ENCODE measurements around the gene GCGR.
A peak's percentile ranks its signal among the peaks of the same experiment; 100 is the strongest.
"Not testable (repeated sequence)": the region's sequence is repeated elsewhere in the genome, so short reads cannot be mapped to it uniquely, and the experiment has no call there.

GCGR gene

DNA sequence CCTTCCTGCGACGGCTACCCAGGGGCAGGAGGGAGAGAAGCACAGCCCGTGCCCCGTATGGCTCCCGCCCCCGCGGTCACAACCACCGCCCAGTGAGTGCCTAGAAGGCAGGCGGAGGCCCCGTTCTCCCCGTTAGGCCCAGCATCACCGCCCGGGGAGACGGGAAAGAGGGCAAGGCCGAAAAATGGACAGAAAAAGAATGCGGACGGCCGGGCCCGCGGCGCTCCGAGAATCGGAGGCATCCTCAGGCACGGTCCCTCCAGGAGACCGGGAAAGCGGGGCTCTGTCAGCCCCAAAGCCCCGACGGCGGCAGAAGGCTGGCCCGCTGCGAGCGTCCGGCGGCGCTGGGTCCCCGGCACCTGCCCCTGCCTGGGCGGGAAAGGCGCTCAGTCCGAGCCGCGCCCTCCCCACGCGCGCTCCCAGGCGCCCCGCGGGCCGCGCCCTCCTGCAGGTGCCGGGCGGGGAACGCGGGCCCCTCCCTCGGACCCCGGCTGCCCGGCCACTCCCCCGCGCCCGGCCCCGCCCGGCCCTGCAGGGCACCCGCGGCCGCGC, 28.7 kb downstream of the GCGR start:
- DNase-seq (ENCODE audit: low spot score) = no peak

DNA sequence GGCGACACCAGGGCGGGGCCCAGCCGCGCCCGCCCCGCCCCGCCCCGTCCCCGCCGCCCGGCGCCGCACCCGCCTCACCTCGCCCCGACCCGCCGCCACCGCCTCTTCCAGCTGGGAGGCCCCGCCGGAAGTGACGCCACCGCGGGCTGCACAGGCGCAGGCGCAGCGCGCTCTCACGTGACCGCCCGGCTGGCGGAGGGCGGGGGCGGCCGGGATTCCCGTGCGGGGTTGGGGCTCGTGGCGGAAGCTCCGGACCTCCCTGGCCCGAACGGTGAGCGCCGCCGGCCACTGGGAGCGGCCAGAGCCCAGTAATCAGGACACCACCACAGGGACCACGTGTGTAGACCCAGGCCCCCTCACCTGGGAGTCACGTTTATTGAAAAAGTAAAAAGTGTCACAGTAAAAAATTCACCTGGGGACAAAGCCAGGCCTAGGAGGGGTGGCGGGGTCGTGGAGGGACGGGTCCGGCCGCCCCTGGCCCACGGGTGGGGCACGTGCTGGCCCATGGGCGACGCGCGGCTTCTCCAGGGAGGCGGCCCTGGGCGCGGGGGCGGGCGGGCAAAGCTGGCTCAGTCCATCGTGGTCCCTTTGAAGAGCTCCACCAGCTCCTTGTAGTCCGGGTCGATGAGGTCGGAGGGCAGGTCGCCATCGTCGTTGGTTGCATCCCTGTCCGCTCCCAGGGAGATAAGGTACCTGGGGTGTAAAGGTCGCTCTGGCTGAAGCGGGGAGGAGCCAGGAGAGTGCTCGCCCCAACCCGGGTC, 29.4 kb downstream of the GCGR start, which contains the start of gene MCRIP1:
Gene MCRIP1, minus strand, starts transcription at position 132 of the 761 bp plus-strand sequence. CDS start 8,785 bp downstream, outside the sequence.
- peak; percentile 100 for DNase-seq (ENCODE audit: low spot score)

DNA sequence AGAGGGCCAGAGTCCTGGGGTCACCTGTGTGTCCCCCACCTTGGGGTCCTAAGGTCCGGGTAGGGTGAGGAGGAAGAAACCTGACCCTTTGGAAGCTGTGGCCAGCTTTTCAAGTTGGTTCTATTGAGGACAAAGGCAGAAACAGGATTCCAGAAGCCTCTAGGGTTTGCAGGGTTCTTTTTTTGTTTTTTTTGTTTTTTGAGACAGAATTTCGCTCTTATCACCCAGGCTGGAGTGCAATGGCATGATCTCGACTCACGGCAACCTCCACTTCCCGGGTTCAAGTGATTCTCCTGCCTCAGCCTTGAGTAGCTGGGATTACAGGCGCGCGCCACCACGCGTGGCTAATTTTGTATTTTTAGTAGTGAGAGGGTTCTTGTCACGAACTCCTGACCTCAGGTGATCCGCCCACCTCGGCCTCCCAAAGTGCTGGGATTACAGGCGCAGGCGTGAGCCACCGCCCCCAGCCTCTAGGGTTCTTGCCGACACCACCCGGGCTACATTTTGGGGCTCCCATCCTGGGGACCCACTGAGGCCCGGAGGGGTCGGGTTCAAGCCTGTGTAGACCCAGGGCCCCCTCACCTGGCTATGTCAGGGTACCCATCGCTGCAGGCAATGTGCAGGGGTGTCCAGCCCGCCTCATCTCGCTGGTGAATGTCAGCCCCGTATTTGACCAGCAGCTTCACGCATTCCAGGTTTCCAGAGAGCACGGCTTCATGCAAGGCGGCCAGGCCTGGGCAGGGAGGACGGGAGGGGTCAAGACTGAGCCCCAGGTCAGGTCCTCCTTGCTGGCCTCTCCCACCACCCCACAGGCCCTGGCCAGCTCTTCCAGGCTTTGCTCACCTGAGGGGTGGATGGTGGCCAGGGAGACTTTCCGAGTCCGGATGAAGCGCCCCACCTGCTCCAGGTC, 30.2 kb downstream of the GCGR start:
- no peak for DNase-seq (ENCODE audit: low spot score)

DNA sequence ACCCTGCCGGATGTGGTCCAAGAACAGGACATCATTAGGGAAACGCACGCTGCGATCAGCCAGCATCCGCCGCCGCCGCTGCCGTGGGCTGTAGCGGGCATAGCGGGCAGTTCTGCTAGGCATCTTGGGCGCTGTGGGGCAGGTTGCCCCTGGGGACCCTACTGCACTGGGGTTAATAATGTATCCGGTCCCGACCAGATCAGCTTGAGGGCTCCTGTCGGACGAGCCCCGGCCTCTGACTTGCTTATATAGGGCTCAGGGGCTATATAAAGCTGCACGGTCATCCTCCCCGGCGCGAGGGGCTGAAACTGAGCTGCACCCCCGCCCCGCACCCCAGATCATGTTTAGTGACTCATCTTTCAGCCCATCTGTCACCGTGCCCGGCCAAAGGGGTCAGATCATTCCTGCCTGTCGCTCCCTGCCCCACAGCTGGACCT, 30.9 kb downstream of the GCGR start, which contains the start of gene PPP1R27:
Gene PPP1R27, minus strand, starts transcription at position 220 of the 437 bp plus-strand sequence. Its CDS starts 97 bp downstream, at position 123.
- DNase-seq (ENCODE audit: low spot score) = no peak

DNA sequence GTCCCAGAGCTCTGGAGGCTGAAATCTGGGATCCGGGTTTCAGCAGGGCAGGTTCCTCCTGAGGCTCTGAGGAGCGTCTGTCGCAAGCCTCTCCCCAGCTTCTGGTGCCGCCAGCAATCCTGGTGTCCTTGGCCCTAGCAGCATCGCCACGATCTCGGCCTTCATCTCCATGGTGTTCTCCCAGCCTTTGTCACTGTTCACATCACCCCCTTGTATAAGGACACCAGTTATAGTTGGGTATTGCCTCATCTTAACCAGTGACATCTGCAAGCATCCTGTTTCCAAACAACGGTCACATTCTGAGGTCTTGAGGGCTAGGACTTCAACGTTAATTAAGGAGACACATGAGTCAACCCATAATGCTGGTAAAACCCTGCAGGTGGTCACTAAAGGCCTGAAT, 33.7 kb downstream of the GCGR start:
- no peak for DNase-seq (ENCODE audit: low spot score)

DNA sequence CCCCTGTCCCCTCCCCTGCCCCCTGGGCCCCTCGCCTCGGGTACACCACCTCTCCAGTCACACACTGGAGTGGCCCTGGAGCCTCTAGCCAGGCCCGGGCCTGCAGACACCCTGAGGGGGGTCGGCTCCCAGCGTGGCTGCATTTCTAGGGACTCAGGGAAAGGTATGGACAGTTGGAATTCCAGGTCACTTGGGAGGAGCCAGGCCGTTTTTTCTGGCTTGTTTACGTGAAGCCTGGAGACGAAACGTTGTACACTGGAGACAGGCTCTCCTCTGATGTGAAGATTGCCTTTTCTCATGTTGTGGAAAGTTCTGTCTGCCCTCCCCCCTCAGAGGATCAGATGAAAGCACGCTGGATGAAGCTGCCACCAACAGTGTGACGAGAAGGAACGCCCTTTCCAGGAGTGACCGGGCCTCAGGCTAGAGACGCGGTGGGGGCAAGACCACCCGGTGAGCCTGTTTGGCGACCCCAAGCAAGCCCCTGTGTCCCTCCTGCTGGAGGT, 34.9 kb downstream of the GCGR start:
- DNase-seq (ENCODE audit: low spot score) = no peak

DNA sequence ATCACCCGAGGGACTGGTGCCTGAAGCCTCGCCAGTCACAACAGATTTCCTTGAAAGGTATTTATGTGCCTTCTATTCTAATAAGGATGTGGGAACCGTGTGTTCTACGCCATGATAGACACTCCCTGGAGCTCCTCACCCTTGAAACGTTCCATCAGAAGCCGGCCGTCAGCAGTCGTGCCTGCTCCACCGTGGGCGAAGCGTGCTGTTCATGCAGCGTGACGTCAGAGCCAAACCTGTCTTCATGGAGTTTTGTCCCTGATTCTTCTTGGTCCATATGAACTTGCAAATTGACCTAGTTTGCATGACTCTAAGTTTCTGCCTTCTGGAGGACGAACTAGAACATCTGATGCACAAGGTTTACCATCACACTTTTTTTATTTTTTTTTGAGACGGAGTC, 35.4 kb downstream of the GCGR start:
- no peak for DNase-seq (ENCODE audit: low spot score)

DNA sequence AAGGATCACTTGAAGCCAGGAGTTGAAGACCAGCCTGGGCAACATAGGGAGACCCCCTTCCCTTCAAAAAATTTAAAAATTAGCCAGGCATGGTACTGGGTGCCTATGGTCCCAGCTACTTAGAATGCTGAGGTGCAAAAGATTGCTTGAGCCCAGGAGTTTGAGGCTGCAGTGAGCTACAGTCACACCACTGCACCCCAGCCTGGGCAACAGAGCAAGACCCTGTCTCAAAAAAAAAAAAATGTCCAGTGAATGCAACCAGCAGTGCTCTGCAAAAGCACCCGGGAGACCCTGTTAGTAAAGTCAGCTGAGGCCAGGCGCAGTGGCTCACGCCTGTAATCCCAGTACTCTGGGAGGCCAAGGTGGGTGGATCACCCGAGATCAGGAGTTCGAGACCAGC, 36.1 kb downstream of the GCGR start:
- not testable (repeated sequence) for DNase-seq (ENCODE audit: low spot score)

DNA sequence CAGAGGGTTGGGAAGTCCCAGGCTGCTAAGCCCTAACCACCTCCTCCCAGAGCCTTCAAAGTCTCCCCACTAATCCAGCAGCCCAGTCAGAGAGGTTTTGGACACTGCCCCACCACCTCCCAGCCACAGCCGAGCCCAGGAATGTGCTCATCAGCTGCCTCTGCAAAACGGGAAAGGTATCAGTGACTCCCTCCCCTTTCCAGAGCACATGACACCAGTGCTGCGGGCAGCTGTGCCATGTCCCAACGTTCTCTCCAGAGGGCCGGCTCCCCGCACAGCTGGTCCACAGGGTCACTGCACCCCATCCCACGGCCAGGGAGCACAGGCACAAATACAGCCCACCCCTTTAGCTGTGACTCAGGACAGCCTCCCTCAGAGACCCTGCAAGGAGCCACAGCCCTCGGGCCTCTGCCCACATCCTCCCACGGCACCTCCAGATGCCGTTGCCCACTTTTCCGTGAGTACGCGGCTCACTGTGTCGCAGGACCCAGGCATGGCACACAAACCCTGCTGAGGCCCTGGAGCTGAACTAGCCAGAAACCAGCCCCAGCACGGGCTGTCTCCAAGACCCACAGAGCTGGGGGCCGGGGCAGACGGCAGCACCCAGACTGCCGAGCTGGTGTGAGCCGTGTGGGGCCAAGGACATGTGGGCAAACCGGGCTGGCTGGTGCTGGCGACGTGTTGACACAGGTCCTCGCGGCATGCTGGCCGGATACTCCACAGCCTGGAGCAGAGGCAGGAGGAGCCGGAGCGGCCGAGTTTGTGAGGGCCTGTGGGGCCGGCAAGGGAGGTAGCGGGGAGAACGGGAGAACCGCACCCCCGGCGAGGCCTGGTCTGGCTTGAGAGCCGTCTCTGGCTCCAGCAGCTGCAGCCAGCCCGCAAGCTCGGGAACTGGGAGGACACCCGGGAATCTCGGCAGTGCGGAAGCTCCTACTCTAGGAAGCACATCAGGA, 37.2 kb downstream of the GCGR start:
- DNase-seq (ENCODE audit: low spot score) = no peak

DNA sequence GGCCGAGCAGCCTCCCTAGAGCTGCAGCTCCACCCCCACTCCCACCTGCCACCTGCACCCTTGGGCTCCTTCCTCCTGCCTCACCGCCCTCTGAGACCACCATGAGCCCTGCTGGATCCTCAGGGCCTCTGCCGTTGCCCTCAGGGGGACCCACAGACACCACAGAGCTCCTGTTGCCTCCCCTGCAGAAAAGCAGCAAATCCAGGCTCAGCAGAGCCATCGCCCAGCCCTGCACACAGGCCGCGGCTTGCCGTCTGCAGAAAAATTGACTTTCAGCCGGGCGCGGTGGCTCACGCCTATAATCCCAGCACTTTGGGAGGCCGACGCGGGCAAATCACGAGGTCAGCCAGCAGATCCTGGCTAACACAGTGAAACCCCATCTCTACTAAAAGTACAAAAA, 37.9 kb downstream of the GCGR start:
- DNase-seq (ENCODE audit: low spot score) = no peak

DNA sequence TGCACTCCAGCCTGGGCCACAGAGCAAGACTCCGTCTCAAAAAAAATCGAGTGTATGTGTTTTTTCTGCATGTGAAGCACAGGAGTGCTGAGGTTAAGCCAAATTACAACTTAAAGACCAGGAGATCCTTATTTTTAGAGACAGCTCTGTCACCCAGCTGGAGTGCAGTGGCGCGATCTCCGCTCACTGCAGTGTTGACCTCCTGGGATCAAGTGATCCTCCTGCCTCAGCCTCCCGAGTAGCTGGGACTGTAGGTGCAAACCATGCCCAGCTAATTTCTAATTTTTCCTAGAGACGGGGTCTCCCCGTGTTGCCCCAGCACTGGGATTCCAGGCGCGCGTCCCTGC, 38.4 kb downstream of the GCGR start:
- DNase-seq (ENCODE audit: low spot score) = no peak

DNA sequence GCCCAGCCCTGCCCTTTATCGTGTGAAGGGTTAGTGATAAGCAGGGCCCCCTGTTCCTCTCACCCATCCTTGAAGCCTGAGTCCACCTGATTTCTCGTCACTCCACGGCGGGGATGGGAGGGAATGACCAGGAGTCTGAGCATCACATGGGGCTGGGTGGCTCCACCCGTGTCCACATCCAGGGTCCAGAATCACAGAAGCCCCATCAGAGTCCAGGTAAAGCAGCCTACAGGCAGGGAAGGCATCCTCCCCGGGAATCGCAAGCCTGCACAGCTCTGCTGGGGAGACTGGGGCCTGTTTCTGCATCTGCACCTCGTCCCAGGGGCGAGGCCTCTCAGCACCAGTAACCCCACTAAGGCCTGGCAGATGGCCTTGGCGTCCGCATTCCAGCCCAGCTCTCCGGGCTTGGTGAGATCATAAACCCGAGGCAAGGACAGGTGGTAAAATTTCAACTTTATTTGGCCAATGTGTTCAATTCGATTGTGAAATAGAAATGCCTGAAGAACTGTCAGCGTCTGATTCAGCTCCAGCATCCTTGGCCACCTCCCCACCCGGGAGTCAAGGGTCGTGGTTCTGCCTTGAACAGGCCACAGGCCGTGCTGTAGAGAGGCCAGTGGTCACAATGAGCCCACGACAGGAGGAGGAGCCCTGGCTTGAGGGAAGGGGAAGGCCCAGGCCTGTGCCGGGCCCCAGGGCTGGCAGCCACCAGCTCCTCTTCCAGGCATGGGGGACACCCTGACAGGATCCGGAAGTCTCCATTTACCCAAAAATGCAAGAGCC, 39.0 kb downstream of the GCGR start:
- no peak for DNase-seq (ENCODE audit: low spot score)

DNA sequence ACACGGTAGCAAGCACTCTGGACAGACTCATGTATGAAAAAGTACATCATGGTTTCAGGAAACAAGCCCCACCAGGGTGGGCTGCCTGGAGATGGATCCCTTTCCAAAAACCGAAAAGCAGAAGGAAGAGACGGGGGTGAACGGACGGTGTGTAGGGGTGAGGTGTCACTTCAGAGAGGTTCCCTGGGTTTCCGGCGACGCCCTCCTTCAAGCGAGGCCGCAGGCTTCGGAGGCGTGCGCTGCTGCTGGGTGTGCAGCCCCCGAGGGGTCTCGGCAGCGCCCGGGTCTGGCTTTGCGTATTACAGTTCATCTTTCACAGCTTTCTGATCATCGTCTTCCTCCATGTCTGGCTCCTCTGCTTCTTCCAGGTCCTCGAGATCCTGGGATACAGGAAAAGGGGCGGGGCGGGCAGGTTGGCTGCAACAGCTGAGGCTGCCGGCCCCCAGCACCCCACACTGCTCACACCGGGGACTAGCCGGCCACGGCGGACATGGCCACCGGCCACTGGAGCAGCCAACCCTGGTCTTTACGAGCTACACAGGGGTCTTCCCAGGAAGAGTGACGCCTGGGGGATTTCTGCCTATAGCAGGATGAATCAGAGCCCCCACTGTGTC, 39.9 kb downstream of the GCGR start:
- DNase-seq (ENCODE audit: low spot score) = no peak

DNA sequence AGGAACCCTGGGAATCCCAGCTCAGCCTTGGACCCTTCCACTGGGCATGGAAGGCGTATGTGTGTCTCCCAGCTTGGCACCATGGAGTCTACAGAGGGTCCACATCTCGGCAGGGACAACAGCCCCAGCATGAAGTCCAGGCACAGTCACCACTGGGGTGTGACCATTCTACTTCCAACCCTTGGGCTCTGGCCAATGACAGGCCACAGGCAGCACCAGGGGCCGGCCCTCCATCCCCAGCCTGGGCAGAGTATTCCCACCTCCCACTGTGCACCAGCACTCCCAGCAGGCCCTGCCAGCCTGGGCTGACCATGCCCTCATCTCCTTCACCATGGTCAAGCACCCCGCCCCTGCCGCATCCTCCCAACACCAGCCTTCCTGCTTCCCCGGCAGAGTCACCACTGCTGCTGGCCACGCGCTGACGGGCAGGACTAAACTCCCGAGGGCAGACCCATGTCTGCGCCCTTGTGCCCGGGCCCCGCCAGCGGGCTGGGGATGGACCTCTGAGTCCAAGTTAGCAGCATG, 40.4 kb downstream of the GCGR start:
- no peak for DNase-seq (ENCODE audit: low spot score)

DNA sequence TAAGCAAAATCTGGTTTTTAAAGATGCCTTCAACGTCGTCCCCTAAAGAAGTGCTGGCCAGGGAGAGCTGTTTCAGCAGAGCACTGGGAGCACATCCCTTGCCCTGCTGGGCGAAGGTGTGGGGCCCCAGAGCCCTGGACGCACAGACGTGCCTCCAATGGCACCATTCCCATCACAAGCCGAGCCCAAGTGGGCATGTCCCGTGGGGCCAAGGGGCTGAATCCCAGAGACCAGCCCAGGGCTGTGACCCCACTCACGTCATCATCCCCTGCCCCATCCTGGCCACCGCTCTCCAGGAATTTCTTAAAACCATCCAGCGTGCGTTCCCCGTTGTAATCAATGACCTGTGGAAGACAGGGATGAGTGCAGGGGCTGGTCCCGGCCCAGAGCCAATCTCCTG, 40.9 kb downstream of the GCGR start:
- DNase-seq (ENCODE audit: low spot score) = no peak

DNA sequence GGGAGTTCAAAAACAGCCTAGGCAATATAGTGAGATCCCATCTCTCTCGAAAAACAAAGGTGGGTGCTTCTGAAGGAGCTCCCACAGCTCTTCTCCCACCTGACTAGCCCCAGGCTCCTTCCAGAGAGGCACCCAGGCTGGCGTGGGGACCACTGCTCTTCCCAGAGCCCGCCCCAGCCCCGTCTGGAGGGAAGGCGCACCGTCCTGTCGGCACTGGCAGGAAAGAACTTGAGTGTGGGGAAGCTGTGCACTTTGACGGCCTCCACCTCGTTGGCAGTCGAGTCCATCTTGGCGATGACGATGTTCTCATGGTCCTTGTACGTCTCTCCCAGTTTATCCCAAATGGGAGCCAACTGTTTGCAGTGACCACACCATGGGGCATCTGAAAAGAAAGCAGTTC, 41.4 kb downstream of the GCGR start:
- no peak for DNase-seq (ENCODE audit: low spot score)

DNA sequence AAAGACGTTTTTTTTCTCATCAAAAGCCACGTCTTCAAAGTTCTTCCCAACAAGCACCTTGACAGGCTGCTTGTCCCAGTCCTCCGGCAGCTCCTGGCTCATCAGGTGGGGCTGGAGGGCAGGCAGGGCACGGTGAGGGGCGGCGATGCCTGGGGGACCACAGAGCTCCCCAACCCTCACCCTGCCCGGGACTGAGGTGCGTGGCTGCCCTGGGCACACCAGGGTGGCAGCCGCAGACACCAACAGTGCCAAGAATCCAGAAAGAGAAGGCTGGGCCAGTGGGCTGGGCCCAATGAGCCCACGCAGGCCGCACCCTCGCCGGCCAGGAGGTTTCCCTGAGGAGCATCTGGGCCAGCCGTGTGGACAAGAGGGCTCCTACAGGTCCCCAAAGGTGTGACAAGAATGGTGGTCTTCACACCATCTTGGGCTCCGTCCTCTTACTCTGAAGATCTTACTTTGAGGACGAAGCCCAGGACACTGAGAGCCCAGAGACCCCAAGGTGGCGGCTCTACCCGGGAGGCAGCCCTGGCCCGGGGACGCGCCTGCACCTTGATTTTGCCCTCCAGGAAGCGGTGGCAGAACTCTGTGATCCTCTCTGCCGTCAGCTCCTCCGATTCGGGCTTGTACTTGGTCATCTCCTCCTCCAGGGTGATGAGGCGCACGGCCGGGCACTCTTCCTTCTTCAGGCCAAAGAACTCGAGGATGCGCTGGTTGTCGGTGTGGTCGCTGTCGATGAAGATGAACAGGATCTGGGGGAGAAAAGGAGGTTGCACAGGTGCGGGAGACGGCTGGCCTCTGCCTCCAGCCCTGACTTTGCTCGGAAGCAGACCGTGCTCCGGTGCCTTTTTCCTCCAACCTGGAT, 42.2 kb downstream of the GCGR start:
- no peak for DNase-seq (ENCODE audit: low spot score)

DNA sequence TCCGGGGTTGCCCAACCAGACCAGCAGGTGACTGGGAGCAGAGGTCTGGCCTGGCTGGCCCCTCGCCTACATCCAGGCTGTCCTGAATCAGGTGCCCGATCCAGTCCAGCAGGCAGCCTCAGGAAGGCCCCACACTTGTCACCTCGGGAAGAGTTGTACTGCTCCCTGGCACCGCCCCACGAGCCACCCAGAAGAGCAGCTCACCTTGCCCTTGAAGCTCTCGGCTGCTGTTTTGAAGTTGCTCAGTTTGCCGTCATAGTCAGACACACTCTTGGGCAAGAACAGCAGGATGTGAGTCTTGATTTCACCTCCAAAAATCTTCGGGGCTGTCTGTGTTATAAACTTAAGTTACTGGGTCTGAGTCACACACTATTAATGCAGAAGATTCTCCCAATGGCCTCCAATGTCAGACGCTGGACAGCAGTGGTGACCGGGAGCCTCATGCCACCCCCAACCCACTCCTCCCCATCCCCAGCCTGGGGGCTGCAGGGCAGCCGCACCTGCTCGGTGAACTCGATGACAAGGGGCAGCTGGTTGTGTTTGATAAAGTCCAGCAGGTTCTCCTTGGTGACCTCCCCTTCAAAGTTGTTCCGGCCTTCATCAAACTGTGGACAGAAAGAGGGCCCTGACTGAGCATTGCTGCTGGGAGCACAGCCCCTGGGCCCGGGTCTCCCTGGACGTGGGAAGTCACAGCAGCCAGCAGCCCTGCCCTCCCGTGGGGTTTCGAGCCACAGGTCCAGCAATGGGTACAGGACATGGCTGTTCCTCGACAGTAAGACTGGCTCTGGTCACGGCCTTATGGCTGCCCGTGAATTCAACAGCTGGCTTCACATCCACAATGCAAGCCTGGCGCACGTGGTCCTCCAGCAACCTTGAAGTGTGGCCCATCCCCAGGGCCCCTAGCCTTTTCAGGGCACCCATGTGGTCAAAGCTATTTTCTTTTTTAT, 43.1 kb downstream of the GCGR start:
- DNase-seq (ENCODE audit: low spot score) = no peak
